HUES48 (cell line): Measurements from ENCODE around the gene BLOC1S3.

Source experiments
- H3K27ac ChIP-seq: one replicate; pipeline ENCODE4 v1.7.0; 2013; ENCODE audit warnings: low read depth, low read length, inconsistent platforms
- H3K27me3 ChIP-seq: 2 replicates; pipeline ENCODE4 v1.6.1; 2013; ENCODE audit warnings: mild to moderate bottlenecking, low read length; ENCODE audit not compliant: control insufficient read depth, insufficient read depth
- H3K36me3 ChIP-seq: 2 replicates; pipeline ENCODE4 v1.6.1; 2013; ENCODE audit warnings: low read length; ENCODE audit not compliant: control insufficient read depth, insufficient read depth
- H3K4me1 ChIP-seq: 2 replicates; pipeline ENCODE4 v1.6.1; 2013; ENCODE audit warnings: mild to moderate bottlenecking, low read length; ENCODE audit not compliant: control insufficient read depth, insufficient read depth
- H3K4me3 ChIP-seq: 2 replicates; pipeline ENCODE4 v1.5.1; 2013; ENCODE audit warnings: mild to moderate bottlenecking, low read depth, low read length
- H3K9ac ChIP-seq: 2 replicates; pipeline ENCODE4 v1.6.1; 2013; ENCODE audit warnings: mild to moderate bottlenecking, low read depth, low read length, moderate library complexity
- H3K9me3 ChIP-seq: 2 replicates; pipeline ENCODE4 v1.6.1; 2013; ENCODE audit warnings: low read length; ENCODE audit not compliant: control insufficient read depth, insufficient read depth

Gene BLOC1S3

GRCh38 chr19:45173816-45174215 lies 4.8 kb upstream of the BLOC1S3 start:
- no peak overlapping the region for H3K27ac ChIP-seq

DNA sequence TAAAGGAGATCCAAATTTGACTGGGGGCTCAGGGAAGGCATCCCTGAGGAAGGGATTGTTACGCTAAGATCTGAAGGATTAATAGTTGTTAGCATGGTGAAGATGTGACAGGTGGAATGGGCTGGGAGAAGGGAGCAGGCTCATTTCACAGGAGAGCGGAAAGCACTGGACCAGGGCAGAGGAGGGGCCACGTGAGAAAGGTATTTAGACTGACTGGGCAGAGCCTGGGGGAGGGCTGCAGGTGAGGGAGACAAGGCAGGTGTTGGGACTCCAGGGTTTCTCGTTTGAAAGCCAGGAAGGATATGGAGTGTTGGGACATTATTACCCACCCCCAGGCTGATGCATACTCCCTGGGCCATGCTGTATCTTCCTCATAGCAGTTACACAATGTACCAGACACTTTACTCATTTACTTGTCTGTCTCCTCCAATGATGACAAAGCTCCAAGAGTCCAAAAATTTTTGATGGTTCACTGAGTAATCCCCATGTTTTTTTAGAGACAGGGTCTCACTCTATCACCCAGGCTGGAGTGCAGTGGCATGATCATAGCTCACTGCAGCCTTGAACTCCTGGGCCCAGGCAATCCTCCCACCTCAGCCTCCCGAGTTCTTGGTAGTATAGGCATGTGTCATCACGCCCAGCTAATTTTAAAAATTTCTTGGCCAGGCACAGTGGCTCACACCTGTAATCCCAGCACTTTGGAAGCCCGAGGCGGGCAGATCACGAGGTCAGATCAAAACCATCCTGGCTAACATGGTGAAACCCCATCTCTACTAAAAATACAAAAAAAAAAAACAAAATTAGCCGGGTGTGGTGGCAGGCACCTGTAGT lies 2.9 kb upstream of the BLOC1S3 start:
- no peaks in the 10 kb centered on the region for H3K27me3 ChIP-seq
- no peaks in the 10 kb centered on the region for H3K4me1 ChIP-seq
- no peak overlapping the region for H3K9ac ChIP-seq
- no peak overlapping the region for H3K4me3 ChIP-seq
- H3K9me3 ChIP-seq, result no peaks in the 10 kb centered on the region
- no peak overlapping the region for H3K27ac ChIP-seq
- H3K36me3 ChIP-seq, result no peaks in the 10 kb centered on the region

More at GRCh38 chr19:45173816-45174215, 4.8 kb upstream of the BLOC1S3 start:
- Histone ChIP-seq H3K9me3 (no peaks in the 10 kb centered on the region), H3K4me3 (no peak overlapping the region), H3K36me3 (no peaks in the 10 kb centered on the region), H3K4me1 (no peaks in the 10 kb centered on the region), H3K27me3 (no peaks in the 10 kb centered on the region), H3K9ac (no peak overlapping the region)

DNA sequence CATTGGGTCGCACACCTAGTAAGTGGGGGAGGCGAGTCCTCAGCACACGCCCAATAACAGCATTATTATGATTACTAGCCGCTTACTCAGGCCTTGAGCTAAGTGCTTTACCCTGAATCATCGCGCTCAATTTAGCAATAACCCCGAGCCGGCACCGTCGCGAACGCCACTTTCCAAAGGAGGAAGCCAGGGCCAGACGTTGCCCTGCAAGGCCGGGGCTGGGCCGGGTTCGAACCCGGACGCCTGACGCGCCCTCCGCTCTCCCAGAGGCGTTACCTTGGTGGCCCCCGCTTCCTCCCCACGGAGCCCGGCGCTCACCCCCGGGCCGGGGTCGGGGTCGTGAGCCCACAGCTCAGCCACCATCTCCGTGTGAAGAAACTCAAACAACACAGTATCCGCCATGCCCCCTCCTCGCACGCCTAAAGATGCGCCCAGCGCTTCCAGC lies 745 bp upstream of the BLOC1S3 start, which contains the start of gene TRAPPC6A:
TSS of gene TRAPPC6A (minus strand) at position 421 of the 445 bp plus-strand sequence. CDS start at position 402, 19 bp downstream.
- Histone ChIP-seq H3K4me1 (no peaks in the 10 kb centered on the region), H3K27me3 (no peaks in the 10 kb centered on the region), H3K27ac (peak within 1 kb of the TSS; percentile 91), H3K9ac (peak within 1 kb of the TSS; percentile 71), H3K4me3 (peak within 1 kb of the TSS; percentile 78), H3K36me3 (no peaks in the 10 kb centered on the region), H3K9me3 (no peaks in the 10 kb centered on the region)

DNA sequence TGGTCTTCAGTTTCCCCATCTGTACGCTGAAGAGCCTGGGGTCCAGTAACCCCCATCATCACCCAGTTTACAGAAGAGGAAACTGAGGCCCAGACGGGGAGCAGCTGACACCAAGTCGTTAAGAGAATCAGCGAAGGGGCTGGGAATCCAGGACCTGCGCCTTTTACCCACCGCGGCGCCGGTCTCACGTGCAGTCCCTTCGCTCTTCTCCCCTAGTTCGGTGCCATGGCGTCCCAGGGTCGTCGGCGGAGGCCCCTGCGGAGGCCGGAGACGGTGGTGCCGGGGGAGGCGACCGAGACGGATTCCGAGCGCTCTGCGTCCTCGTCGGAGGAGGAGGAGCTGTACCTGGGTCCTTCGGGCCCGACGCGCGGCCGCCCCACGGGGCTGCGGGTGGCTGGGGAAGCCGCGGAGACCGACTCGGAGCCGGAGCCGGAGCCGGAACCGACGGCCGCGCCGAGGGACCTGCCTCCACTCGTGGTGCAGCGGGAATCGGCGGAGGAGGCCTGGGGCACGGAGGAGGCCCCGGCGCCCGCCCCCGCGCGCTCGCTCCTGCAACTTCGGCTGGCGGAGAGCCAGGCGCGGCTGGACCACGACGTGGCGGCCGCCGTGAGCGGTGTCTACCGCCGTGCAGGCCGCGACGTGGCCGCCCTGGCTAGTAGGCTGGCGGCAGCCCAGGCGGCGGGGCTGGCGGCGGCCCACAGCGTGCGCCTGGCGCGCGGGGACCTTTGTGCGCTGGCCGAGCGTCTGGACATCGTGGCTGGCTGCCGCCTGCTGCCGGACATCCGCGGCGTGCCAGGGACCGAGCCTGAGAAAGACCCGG lies 698 bp downstream of the BLOC1S3 start:
- H3K4me3 ChIP-seq, result peak overlapping the region; percentile 78
- no peaks in the 10 kb centered on the region for H3K4me1 ChIP-seq
- no peaks in the 10 kb centered on the region for H3K9me3 ChIP-seq
- peak overlapping the region; percentile 47 for H3K27ac ChIP-seq
- no peaks in the 10 kb centered on the region for H3K27me3 ChIP-seq
- H3K36me3 ChIP-seq, result no peaks in the 10 kb centered on the region
- peak overlapping the region; percentile 32; the same call in 1 of the 2 replicates for H3K9ac ChIP-seq

GRCh38 chr19:45179892-45180370 lies 1.3 kb downstream of the BLOC1S3 start:
- H3K4me3 ChIP-seq, result peak overlapping the region; percentile 78

DNA sequence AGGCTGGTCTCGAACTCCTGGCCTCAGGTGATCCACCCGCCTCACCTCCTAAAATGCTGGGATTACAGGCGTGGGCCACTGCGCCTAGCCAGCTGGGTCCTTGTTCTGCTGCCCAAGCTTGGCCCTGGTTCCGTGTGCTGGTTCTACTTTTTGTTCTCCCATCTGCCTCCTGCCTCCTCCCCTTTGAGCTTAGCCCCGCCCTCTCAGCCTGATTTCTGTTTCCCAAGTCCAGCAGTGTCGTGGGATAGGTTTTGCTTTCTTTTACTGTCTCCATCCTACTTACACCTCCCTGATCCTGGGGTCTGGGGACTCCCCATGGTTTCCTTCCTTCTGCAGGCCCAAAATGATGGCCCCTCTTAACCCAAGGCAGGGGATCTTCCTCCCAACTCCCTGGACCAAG lies 2.4 kb downstream of the BLOC1S3 start:
- Histone ChIP-seq H3K4me3 (no peak overlapping the region), H3K4me1 (no peaks in the 10 kb centered on the region), H3K27me3 (no peaks in the 10 kb centered on the region), H3K36me3 (no peaks in the 10 kb centered on the region), H3K9ac (no peak overlapping the region), H3K9me3 (no peaks in the 10 kb centered on the region), H3K27ac (no peak overlapping the region)

More at GRCh38 chr19:45179892-45180370, 1.3 kb downstream of the BLOC1S3 start:
- Histone ChIP-seq H3K27ac (no peak overlapping the region), H3K4me1 (no peaks in the 10 kb centered on the region), H3K27me3 (no peaks in the 10 kb centered on the region), H3K36me3 (no peaks in the 10 kb centered on the region), H3K9me3 (no peaks in the 10 kb centered on the region), H3K9ac (peak overlapping the region; percentile 32; the same call in 1 of the 2 replicates)

GRCh38 chr19:45182758-45183157 lies 4.2 kb downstream of the BLOC1S3 start:
- no peak overlapping the region for H3K9ac ChIP-seq
- no peak overlapping the region for H3K4me3 ChIP-seq
- no peaks in the 10 kb centered on the region for H3K36me3 ChIP-seq
- no peak overlapping the region for H3K27ac ChIP-seq
- no peaks in the 10 kb centered on the region for H3K27me3 ChIP-seq
- 0 out of 2 replicates have a peak, but pooled peaks cover 3% of the 10 kb centered on the region for H3K4me1 ChIP-seq
- H3K9me3 ChIP-seq, result no peaks in the 10 kb centered on the region

DNA sequence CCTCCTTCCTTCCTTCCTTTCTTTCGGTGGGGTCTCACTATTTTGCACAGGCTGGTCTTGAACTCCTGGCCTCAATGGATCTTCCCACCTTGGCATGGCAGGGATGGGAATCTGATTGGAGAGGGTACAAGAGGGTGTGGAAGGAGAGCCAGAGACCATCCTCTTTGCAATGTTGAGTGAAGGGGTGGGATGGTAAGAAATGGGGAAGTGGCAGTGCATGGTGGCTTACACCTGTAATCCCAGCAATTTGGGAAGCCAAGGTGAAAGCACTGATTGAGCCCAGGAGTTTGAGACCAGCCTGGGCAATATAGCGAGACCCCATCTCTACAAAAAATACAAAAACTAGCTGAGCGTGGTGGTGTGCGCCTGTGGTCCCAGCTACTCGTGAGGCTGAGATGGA lies 5.5 kb downstream of the BLOC1S3 start:
- Histone ChIP-seq H3K36me3 (no peaks in the 10 kb centered on the region), H3K4me1 (0 out of 2 replicates have a peak, but pooled peaks cover 3% of the 10 kb centered on the region), H3K27me3 (no peaks in the 10 kb centered on the region), H3K9ac (no peak overlapping the region), H3K4me3 (no peak overlapping the region), H3K27ac (no peak overlapping the region), H3K9me3 (no peaks in the 10 kb centered on the region)

GRCh38 chr19:45186509-45187334 lies 8.1 kb downstream of the BLOC1S3 start:
- Histone ChIP-seq H3K9me3 (no peaks in the 10 kb centered on the region), H3K9ac (no peak overlapping the region), H3K27me3 (no peaks in the 10 kb centered on the region), H3K4me1 (0 out of 2 replicates have a peak, but pooled peaks cover 3% of the 10 kb centered on the region), H3K36me3 (no peaks in the 10 kb centered on the region), H3K27ac (no peak overlapping the region), H3K4me3 (no peak overlapping the region)

- Histone ChIP-seq H3K4me3 (no peak overlapping the region), H3K36me3 (no peaks in the 10 kb centered on the region), H3K9ac (no peak overlapping the region), H3K4me1 (0 out of 2 replicates have a peak, but pooled peaks cover 3% of the 10 kb centered on the region), H3K27me3 (peaks cover 2% of the 10 kb centered on the region; the same call in 1 of the 2 replicates), H3K27ac (no peak overlapping the region), H3K9me3 (no peaks in the 10 kb centered on the region)
Observed at GRCh38 chr19:45187421-45188100, 9.0 kb downstream of the BLOC1S3 start.
